ENCODE data around the gene ERMN.

Gene ERMN

DNA sequence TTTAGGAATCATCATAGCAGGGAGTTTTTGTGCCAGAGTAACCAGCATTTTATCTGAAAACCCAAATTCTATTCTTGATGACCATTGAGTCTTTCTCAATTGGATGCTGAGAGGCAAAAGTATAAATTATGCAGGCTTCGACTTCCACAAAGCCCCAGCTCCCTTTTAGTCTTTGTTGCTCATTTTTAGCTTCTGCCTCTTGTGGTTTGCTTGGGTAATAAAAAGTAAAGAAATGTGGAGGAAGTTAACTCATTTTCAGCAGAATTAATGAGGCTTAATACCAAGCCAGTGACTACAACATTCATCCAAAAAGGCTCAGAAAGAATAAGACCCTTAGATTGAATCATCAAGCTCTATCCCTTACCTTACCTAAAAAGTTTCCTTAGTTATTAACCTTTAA lies 18.6 kb downstream of the ERMN start:
- no peak overlapping the region for H3K4me3 ChIP-seq (ENCODE audit: low read length)
- TF ChIP-seq CTCF (conservative IDR thresholded peaks at IDR 0.05; ENCODE audit: low read length) = peak; percentile 49
- DNase-seq (ENCODE audit: low read depth) = peak; percentile 53

GRCh38 chr2:157305723-157306110 lies 19.9 kb downstream of the ERMN start:
- DNase-seq (ENCODE audit: low read depth) = no peak
- H3K4me3 ChIP-seq (ENCODE audit: low read length) = no peak overlapping the region
- TF ChIP-seq CTCF (conservative IDR thresholded peaks at IDR 0.05; ENCODE audit: low read length) = no peak

- peak; percentile 56 for DNase-seq (ENCODE audit: low read depth)
- TF ChIP-seq CTCF (conservative IDR thresholded peaks at IDR 0.05; ENCODE audit: low read length) = no peak
- H3K4me3 ChIP-seq (ENCODE audit: low read length) = no peak overlapping the region
These were observed 20.6 kb downstream of the ERMN start for GRCh38 chr2:157304811-157305722.

DNA sequence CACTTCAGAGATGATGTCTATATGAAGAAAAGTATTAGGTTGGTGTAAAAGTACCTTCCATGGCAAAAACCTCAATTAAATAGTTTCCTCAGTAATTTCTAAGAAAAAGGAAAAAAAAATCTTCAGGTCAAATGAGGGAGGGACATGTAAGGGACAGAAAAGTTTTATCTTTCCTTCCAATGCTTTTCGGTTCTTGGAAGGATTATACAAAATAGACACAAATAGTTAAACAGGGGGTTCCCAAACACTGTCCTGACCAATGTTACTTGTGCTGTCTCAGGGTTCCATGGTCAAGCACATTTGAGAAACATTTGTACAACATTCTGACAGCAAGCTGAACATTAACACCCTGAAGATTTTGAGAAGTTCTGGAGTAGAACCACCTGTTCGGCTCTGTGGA lies 22.0 kb downstream of the ERMN start:
- no peak overlapping the region for H3K4me3 ChIP-seq (ENCODE audit: low read length)
- TF ChIP-seq CTCF (conservative IDR thresholded peaks at IDR 0.05; ENCODE audit: low read length) = no peak
- no peak for DNase-seq (ENCODE audit: low read depth)

DNA sequence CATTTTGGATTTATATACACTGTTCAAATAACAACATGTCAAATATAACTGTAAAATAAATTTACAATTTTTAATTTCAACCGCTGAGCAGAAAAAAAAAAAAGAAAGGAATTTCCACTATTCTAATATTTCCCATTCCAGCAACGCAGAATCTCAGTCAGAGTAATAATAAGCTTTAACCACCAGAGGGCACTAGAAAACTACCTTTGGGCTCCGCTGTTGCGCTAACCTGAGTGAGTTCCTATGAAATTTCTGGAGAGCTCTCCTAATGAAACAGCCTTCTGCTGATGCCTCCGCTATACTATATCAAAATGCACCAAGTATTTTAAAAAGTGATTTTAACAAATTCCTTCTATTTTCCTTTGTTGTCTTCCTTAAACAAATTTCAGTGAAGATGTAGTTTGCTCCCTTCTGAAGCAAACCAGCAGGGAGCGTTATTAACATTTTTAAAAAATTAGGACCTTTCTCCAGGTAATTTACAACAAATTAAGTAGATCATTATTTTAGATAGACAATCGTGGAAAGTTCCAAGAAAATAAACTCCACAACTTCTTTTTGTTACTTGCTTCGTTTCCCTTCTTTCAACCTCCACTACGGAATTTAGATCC lies 23.0 kb downstream of the ERMN start:
- peak; percentile 82 for TF ChIP-seq CTCF (conservative IDR thresholded peaks at IDR 0.05; ENCODE audit: low read length)

DNA sequence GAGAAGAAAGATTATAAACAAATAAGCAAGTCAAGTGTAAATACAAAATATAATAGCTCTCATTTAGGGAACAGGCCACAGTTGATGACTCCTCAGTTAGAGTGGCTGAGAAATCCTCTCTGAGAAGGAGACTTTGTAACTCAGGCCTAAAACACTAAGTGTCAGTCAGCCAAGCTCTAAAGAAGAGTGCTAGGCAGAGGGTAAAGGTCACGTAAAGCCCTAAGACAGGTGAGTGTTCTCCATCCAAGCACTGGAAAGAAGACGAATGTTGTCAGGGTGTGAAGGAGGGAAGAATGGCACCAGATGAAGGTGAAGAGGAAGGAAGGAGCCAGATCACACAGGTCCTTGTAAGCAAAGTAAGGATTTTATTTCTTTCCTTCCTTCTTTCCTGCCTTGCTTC lies 24.3 kb downstream of the ERMN start:
- DNase-seq (ENCODE audit: low read depth) = no peak
- no peak overlapping the region for H3K4me3 ChIP-seq (ENCODE audit: low read length)
- no peak for TF ChIP-seq CTCF (conservative IDR thresholded peaks at IDR 0.05; ENCODE audit: low read length)

More for the DNA sequence above, 23.0 kb downstream of the ERMN start:
- H3K4me3 ChIP-seq (ENCODE audit: low read length) = no peak overlapping the region
- DNase-seq (ENCODE audit: low read depth) = peak; percentile 50

GRCh38 chr2:157296958-157297357 lies 28.7 kb downstream of the ERMN start:
- TF ChIP-seq CTCF (conservative IDR thresholded peaks at IDR 0.05; ENCODE audit: low read length) = no peak
- DNase-seq (ENCODE audit: low read depth) = no peak

More at GRCh38 chr2:157296958-157297357, 28.7 kb downstream of the ERMN start:
- no peak overlapping the region for H3K4me3 ChIP-seq (ENCODE audit: low read length)

Measured in AG10803 (cell line).